GM21381 (cell line): Measurements from ENCODE around the gene AOPEP.
"Not testable (repeated sequence)": the region's sequence is repeated elsewhere in the genome, so short reads cannot be mapped to it uniquely, and the experiment has no call there.

ENCODE experiments used
- ATAC-seq: cut with Tn5 transposase; IDR thresholded peaks from one replicate; pipeline ENCODE4 v1.9.1; 2021; ENCODE audit warnings: mild to moderate bottlenecking, moderate library complexity; ENCODE audit not compliant: unreplicated experiment

AOPEP gene

DNA sequence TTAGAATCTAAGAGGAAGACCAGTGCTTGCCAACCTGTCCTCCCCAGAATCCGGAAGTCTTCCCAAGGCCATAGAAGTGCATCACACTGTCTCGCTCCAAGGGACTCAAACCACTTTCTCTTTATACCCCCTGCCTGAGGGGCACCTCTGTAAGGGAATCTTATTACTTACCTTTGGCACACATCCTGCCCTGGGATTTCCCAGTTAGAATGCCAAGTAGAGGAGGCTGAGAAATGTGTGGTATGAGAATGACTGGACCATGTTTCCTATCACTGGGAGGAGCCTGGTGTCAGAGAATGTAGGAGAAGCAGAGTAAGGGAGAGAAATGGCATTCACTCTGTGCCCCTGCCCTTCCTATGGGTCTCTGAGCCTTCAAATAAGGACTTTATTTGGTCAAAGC lies 85.8 kb downstream of the AOPEP start:
- ATAC-seq, result no peak

- no peak for ATAC-seq
Measured at GRCh38 chr9:94813379-94813778, 86.9 kb downstream of the AOPEP start.

DNA sequence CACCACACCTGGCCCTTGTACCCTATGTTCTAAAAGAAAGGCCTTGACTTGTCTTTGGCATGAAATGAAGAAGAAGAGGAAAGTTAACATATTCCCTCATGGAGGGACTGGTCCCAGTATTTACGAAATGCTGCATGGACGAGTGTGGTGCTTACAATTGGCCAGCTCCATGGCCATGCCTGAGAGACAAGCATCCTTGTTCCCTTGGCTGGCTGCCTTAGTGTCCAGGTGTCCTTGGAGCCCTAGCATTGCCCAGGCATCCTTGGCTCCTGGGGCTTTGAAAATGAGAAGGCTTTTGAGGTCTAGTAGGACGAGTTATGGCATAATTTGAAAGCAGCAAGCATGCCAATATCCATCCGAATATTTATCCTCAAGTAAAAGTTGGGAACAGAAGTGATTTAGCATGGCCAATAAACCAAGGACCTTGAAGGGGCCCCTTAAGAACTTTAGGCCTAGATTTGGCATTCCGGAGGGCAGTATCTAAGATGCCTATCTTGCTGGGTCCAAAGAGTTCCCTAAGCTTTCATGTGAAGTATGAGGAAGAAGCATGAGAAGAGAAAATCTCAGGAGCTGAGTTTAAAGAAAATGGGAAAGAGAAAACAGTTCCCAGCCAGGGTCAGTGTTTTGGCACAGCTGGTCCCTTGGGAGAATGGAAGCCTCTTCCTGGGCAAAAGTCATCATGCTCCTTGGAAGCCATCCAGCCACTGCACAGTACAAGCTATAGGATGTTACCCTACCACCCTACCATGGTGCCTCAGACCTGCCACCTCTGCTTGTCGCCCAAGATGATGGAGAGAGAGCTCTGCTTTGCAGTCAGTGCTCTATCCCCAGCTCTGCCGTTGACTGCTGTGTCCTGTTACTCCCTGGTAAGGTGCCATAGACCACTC lies 91.0 kb downstream of the AOPEP start:
- ATAC-seq, result no peak

DNA sequence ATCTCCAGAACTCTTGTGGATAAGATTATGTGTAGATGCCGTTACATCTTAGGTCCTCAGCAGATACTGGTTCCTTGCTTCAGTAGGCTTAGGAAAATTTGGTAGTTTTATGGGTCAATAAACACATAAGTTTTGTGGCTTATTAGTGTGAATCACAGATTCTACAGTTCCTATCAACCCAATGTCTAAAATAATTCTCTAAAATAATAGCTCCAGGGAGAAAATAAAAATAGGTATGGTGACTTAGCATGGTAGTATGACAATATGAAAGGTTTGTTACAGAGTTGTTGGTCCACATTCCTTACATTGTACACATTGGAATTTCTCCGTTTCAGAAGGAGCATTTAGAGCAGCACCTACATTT lies 91.7 kb downstream of the AOPEP start:
- ATAC-seq, result no peak

DNA sequence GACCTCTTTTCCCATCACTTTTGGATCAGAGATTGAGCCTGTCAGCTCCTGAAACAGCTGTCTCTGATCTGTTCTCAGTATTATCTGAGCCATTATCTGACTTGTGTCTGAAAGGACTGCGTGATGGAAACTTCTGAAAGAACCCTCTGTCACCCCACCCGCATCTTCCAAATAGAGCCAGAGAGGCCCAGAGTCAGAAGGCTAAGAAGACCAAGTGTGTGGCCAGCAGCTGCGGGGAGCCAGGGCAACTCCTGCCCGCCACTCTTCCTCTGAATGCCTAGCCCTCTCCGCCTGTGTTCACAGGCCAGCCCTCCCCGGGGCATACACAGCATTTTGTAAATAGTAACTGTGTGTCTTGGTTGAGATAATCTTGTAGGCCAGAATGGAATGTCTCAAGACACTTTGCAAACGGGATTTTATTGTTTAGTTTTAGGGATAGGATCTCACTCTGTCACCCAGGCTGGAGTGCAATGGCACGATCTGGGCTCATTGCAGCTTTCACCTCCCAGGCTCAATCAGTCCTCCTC lies 92.7 kb downstream of the AOPEP start:
- ATAC-seq, result no peak

GRCh38 chr9:94821098-94821887 lies 94.8 kb downstream of the AOPEP start:
- ATAC-seq, result no peak

- ATAC-seq, result no peak
Measured at GRCh38 chr9:94822273-94822672, 95.8 kb downstream of the AOPEP start.

- no peak for ATAC-seq
Measured at GRCh38 chr9:94823710-94824109, 97.2 kb downstream of the AOPEP start.

- ATAC-seq, result no peak
Measured at GRCh38 chr9:94824411-94824810, 97.9 kb downstream of the AOPEP start.

- ATAC-seq, result no peak
Measured at GRCh38 chr9:94824913-94825610, 98.6 kb downstream of the AOPEP start.

DNA sequence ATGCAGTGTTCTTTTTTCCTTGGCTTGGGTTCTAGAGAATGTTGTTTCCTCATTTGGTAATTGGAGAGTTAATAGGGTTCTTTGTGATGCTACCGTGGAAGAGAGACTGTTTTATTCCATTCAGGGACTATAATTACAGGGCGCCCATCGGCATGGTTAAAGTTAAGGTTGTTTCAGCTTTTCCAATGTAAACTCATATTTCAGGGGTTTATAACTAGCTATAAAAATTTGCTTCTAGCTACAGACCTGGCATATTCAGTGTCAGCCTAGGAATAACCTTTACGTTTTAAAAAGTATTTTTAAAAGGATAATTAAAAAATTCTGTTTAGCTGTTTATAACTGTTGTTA lies 99.1 kb downstream of the AOPEP start:
- ATAC-seq, result no peak

GRCh38 chr9:94826044-94826443 lies 99.5 kb downstream of the AOPEP start:
- no peak for ATAC-seq

DNA sequence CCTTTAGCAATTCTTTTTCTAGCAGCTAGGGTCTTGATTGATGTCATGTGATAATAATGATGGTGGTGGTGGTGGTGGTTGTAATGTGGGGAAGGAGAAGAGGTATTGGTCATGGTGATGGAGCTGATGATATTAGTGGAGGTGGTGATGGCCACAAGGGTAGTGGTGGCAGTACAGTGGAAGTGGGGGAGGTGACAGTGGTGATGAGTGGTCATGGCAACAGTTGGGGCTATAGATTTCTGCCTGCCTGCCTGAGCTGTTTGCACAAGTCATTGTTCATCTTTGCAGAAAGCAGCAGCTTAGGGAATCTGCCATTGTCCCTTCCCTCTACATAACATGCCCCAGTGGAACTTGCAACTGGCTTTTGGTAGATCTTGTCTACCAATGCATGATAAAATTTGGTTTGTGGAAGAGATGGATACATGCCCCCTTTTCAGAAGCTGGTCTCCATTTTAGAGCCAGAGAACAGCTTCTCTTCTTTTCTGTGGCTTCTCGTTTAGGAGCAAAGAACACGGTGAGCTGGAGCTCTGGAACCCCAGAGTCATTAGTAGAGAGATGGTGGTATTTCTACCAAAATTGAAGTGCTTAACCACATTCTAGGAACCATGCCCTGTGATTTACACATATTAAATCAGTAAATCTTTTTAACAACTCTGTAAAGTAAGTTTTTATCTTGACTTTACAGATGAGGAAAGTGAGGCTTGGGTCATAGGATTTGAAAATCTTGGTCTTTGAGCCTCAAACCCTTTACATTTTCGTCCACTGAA lies 100.3 kb downstream of the AOPEP start:
- no peak for ATAC-seq

GRCh38 chr9:94827584-94828304 lies 101.2 kb downstream of the AOPEP start:
- no peak for ATAC-seq

DNA sequence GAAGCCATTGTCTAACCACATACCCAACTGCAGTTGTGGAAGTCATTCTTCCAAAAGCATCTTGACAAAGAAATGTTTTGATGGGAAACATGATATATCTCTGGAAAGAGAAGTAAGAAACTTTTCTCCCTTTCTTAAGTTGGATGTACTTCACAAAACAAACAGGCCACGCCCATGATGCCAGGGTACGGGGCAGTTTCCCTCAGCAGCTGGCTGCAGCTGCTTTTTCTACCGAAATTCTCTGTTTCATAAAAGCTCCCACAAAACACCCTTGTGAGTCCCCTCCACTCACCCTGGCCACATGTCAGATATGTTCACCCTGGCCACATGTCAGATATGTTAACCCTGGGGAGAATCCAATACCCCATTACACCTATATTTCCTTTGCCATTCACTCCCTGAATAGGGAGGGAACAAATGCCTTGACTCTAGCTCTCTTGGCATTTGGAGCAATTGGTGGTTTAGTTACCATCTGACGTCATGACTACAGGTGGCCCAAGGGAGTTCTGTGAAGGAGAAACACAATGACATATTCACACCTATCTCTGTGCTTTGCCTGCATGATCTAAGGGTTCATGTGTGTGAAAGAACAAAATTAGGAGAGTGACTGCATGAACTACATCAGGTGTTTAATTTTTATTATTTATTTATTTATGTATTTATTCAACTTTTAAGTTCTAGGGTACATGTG lies 103.0 kb downstream of the AOPEP start:
- ATAC-seq, result no peak

DNA sequence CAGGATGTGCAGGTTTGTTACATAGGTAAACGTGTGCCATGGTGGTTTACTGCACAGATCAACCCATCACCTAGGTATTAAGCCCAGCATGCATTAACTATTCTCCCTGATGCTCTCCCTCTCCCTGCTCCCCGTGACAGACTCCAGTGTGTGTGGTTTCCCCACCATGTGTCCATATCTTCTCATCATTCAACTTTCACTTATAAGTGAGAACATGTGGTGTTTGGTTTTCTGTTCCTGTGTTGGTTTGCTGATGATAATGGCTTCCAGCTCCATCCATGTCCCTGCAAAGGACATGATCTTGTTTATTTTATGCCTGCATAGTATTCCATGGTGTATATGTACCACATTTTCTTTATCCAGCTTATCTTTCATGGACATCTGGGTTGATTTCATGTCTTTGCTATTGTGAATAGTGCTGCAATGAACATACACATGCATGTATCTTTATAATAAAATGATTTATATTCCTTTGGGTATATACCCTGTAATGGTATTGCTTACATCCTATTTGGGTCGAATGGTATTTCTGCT lies 103.6 kb downstream of the AOPEP start:
- ATAC-seq, result not testable (repeated sequence)

- ATAC-seq, result no peak
Measured at GRCh38 chr9:94833802-94834201, 107.3 kb downstream of the AOPEP start.

- no peak for ATAC-seq
Measured at GRCh38 chr9:94837404-94837803, 110.9 kb downstream of the AOPEP start.

GRCh38 chr9:94839398-94839797 lies 112.9 kb downstream of the AOPEP start:
- ATAC-seq, result no peak
